Measurements from ENCODE around the gene FAM236A.
"Not testable (repeated sequence)": the region's sequence is repeated elsewhere in the genome, so short reads cannot be mapped to it uniquely, and the experiment has no call there.

DNA sequence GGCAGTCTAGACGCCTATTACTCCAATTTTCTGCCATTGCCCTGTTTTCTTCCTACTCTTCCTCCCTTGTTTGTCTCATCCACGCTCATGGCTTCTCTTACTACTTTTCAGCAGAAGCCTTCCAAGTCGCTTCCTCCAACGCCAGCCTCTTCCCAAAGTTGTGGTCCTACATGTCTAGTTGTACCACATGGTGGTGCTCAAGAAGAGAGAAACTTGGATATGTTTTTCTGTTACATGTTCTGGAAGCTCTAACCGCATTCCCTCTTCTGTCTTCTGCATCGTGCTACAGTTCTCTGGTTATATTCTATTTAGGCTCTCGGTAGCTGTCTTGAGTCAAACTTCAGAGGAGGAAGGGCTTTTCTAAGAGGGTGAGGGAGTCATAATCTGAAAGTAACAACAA lies 36.9 kb downstream of the FAM236A start:
- TF ChIP-seq CBX5 (IDR thresholded peaks at IDR 0.05; ENCODE audit: low read depth); STAT1 (conservative IDR thresholded peaks at IDR 0.05); FOXK2 (IDR thresholded peaks at IDR 0.05); ESRRA (IDR thresholded peaks at IDR 0.05; ENCODE audit: low read length); SP1 (IDR thresholded peaks at IDR 0.05; ENCODE audit: low read depth, low read length); POLR2A (IDR thresholded peaks at IDR 0.05; ENCODE audit: low read depth, low read length); SMC3 (IDR thresholded peaks at IDR 0.05; ENCODE audit: borderline replicate concordance, low read length); ETV6 (conservative IDR thresholded peaks at IDR 0.05 in 1 of 2, IDR thresholded peaks at IDR 0.05 in 1 of 2; ENCODE audit: borderline replicate concordance in 1 of 2, low read depth in 1 of 2); DPF2 (IDR thresholded peaks at IDR 0.05): not testable (repeated sequence)
- TF ChIP-seq, protein P1, sequence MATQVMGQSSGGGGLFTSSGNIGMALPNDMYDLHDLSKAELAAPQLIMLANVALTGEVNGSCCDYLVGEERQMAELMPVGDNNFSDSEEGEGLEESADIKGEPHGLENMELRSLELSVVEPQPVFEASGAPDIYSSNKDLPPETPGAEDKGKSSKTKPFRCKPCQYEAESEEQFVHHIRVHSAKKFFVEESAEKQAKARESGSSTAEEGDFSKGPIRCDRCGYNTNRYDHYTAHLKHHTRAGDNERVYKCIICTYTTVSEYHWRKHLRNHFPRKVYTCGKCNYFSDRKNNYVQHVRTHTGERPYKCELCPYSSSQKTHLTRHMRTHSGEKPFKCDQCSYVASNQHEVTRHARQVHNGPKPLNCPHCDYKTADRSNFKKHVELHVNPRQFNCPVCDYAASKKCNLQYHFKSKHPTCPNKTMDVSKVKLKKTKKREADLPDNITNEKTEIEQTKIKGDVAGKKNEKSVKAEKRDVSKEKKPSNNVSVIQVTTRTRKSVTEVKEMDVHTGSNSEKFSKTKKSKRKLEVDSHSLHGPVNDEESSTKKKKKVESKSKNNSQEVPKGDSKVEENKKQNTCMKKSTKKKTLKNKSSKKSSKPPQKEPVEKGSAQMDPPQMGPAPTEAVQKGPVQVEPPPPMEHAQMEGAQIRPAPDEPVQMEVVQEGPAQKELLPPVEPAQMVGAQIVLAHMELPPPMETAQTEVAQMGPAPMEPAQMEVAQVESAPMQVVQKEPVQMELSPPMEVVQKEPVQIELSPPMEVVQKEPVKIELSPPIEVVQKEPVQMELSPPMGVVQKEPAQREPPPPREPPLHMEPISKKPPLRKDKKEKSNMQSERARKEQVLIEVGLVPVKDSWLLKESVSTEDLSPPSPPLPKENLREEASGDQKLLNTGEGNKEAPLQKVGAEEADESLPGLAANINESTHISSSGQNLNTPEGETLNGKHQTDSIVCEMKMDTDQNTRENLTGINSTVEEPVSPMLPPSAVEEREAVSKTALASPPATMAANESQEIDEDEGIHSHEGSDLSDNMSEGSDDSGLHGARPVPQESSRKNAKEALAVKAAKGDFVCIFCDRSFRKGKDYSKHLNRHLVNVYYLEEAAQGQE (IDR thresholded peaks at IDR 0.05; ENCODE audit: low read depth, low read length): not testable (repeated sequence)
- TF ChIP-seq, protein P2, sequence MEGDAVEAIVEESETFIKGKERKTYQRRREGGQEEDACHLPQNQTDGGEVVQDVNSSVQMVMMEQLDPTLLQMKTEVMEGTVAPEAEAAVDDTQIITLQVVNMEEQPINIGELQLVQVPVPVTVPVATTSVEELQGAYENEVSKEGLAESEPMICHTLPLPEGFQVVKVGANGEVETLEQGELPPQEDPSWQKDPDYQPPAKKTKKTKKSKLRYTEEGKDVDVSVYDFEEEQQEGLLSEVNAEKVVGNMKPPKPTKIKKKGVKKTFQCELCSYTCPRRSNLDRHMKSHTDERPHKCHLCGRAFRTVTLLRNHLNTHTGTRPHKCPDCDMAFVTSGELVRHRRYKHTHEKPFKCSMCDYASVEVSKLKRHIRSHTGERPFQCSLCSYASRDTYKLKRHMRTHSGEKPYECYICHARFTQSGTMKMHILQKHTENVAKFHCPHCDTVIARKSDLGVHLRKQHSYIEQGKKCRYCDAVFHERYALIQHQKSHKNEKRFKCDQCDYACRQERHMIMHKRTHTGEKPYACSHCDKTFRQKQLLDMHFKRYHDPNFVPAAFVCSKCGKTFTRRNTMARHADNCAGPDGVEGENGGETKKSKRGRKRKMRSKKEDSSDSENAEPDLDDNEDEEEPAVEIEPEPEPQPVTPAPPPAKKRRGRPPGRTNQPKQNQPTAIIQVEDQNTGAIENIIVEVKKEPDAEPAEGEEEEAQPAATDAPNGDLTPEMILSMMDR (IDR thresholded peaks at IDR 0.05 in 2 of 3, conservative IDR thresholded peaks at IDR 0.05 in 1 of 3; ENCODE audit: control insufficient read depth in 2 of 3, extremely low read depth in 1 of 3, insufficient read depth in 1 of 3, low read depth in 3 of 3, low read length in 3 of 3): not testable (repeated sequence)
- TF ChIP-seq, protein P3, sequence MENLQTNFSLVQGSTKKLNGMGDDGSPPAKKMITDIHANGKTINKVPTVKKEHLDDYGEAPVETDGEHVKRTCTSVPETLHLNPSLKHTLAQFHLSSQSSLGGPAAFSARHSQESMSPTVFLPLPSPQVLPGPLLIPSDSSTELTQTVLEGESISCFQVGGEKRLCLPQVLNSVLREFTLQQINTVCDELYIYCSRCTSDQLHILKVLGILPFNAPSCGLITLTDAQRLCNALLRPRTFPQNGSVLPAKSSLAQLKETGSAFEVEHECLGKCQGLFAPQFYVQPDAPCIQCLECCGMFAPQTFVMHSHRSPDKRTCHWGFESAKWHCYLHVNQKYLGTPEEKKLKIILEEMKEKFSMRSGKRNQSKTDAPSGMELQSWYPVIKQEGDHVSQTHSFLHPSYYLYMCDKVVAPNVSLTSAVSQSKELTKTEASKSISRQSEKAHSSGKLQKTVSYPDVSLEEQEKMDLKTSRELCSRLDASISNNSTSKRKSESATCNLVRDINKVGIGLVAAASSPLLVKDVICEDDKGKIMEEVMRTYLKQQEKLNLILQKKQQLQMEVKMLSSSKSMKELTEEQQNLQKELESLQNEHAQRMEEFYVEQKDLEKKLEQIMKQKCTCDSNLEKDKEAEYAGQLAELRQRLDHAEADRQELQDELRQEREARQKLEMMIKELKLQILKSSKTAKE (IDR thresholded peaks at IDR 0.05; ENCODE audit: low read depth, poor library complexity, severe bottlenecking): not testable (repeated sequence)

All from GM12878 (cell line).